ENCODE results near the gene RIT2. TPM values are rescaled to one million over a fixed set of nuclear protein-coding genes. Genes with fewer than 3 reads are reported as not detected.

The RIT2 gene
- total RNA-seq, 1 experiment from 2014 or later = not detected

- CTCF ChIA-PET = no interaction called here
- Histone ChIP-seq H3K4me2 (no peak overlapping the region), H3K9me2 (ENCODE audit: insufficient read depth) (no peaks in the 10 kb centered on the region), H3K9me3 (ENCODE audit: insufficient read depth, low read depth) (no peaks in the 10 kb centered on the region), H3K4me3 (no peak overlapping the region), H2AFZ (no peak overlapping the region), H3K79me2 (ENCODE audit: low read depth) (no peaks in the 10 kb centered on the region), H3K4me1 (replicated peaks; ENCODE audit: insufficient read depth) (no peaks in the 10 kb centered on the region), H3F3A (ENCODE audit: insufficient read depth, low read depth) (no peaks in the 10 kb centered on the region), H3K36me3 (ENCODE audit: low read depth) (no peaks in the 10 kb centered on the region), H3K27me3 (ENCODE audit: insufficient read depth, low read depth) (no peaks in the 10 kb centered on the region), H4K20me1 (ENCODE audit: insufficient read depth) (no peaks in the 10 kb centered on the region), H3K27ac (no peak overlapping the region)
- POLR2A ChIA-PET (ENCODE audit: unreplicated experiment) = no interaction called here
- BruUV-seq (replicated peaks) = no TSS peak
- DNase-seq = no peak
- TF ChIP-seq CTCF (conservative IDR thresholded peaks at IDR 0.05) (no peak), EZH2 (IDR thresholded peaks at IDR 0.05; ENCODE audit: low read depth) (no peak)
- intact Hi-C loops (cut with micrococcal nuclease; ENCODE audit: unreplicated experiment) = no loop called here
These were observed 7.0 kb downstream of the RIT2 start for GRCh38 chr18:43108469-43108868.

GRCh38 chr18:43093646-43094045 is 21.8 kb downstream of the RIT2 start:
- H3K27ac ChIP-seq = no peak overlapping the region
- H3K4me3 ChIP-seq = no peak overlapping the region
- H3K79me2 ChIP-seq (ENCODE audit: low read depth) = no peaks in the 10 kb centered on the region
- H3K27me3 ChIP-seq (ENCODE audit: insufficient read depth, low read depth) = no peaks in the 10 kb centered on the region
- no peaks in the 10 kb centered on the region for H3K4me1 ChIP-seq (replicated peaks; ENCODE audit: insufficient read depth)
- TF ChIP-seq EZH2 (IDR thresholded peaks at IDR 0.05; ENCODE audit: low read depth) = no peak
- BruUV-seq (replicated peaks) = no TSS peak
- POLR2A ChIA-PET (ENCODE audit: unreplicated experiment) = no interaction called here
- H3K9me2 ChIP-seq (ENCODE audit: insufficient read depth) = no peaks in the 10 kb centered on the region
- H3K9me3 ChIP-seq (ENCODE audit: insufficient read depth, low read depth) = no peaks in the 10 kb centered on the region
- no peak for DNase-seq
- intact Hi-C loops (cut with micrococcal nuclease; ENCODE audit: unreplicated experiment) = no loop called here
- H3K4me2 ChIP-seq = no peak overlapping the region
- no peaks in the 10 kb centered on the region for H3F3A ChIP-seq (ENCODE audit: insufficient read depth, low read depth)
- no peak overlapping the region for H2AFZ ChIP-seq
- no peaks in the 10 kb centered on the region for H4K20me1 ChIP-seq (ENCODE audit: insufficient read depth)
- CTCF ChIA-PET = no interaction called here
- H3K36me3 ChIP-seq (ENCODE audit: low read depth) = no peaks in the 10 kb centered on the region

- H4K20me1 ChIP-seq (ENCODE audit: insufficient read depth) = no peaks in the 10 kb centered on the region
- CTCF ChIA-PET = no interaction called here
- no peaks in the 10 kb centered on the region for H3K9me3 ChIP-seq (ENCODE audit: insufficient read depth, low read depth)
- DNase-seq = no peak
- H3K27ac ChIP-seq = no peak overlapping the region
- no peaks in the 10 kb centered on the region for H3K79me2 ChIP-seq (ENCODE audit: low read depth)
- H3K27me3 ChIP-seq (ENCODE audit: insufficient read depth, low read depth) = no peaks in the 10 kb centered on the region
- no peak for TF ChIP-seq EZH2 (IDR thresholded peaks at IDR 0.05; ENCODE audit: low read depth)
- H3K36me3 ChIP-seq (ENCODE audit: low read depth) = no peaks in the 10 kb centered on the region
- H3K4me3 ChIP-seq = no peak overlapping the region
- H2AFZ ChIP-seq = no peak overlapping the region
- BruUV-seq (replicated peaks) = no TSS peak
- H3K4me1 ChIP-seq (replicated peaks; ENCODE audit: insufficient read depth) = no peaks in the 10 kb centered on the region
- H3K4me2 ChIP-seq = no peak overlapping the region
- POLR2A ChIA-PET (ENCODE audit: unreplicated experiment) = no interaction called here
- intact Hi-C loops (cut with micrococcal nuclease; ENCODE audit: unreplicated experiment) = no loop called here
- H3F3A ChIP-seq (ENCODE audit: insufficient read depth, low read depth) = no peaks in the 10 kb centered on the region
- H3K9me2 ChIP-seq (ENCODE audit: insufficient read depth) = no peaks in the 10 kb centered on the region
These were observed 22.9 kb downstream of the RIT2 start for GRCh38 chr18:43092539-43092938.

DNA sequence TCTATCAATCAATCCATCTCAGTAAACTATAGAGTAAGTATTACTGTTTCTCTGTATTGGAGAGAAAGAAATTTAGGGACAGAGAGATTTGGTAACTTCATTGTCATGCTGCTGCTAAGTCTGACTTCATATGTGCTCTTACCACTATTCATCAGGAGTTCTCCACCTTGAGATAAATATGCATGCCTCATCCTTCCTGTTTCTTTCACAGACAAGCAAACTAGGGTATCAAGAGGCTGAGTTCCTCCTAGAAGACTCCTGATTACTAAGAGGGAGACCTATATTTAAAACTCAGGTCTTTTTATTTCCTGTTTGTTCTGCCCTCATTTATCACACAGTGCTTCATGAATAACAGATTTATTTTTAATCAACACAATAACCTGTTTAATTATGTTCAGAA is 34.1 kb downstream of the RIT2 start:
- BruUV-seq (replicated peaks) = no TSS peak
- H3K79me2 ChIP-seq (ENCODE audit: low read depth) = no peaks in the 10 kb centered on the region

More for the DNA sequence above, 34.1 kb downstream of the RIT2 start:
- H3K9me2 ChIP-seq (ENCODE audit: insufficient read depth) = no peaks in the 10 kb centered on the region
- H3K27me3 ChIP-seq (ENCODE audit: insufficient read depth, low read depth) = no peaks in the 10 kb centered on the region
- no peaks in the 10 kb centered on the region for H3K4me1 ChIP-seq (replicated peaks; ENCODE audit: insufficient read depth)
- TF ChIP-seq EZH2 (IDR thresholded peaks at IDR 0.05; ENCODE audit: low read depth) (no peak), CTCF (conservative IDR thresholded peaks at IDR 0.05) (no peak)
- H3K36me3 ChIP-seq (ENCODE audit: low read depth) = no peaks in the 10 kb centered on the region
- no peak overlapping the region for H3K4me2 ChIP-seq
- no peak for DNase-seq
- no peak overlapping the region for H2AFZ ChIP-seq
- H3K4me3 ChIP-seq = no peak overlapping the region
- ChIA-PET CTCF (no interaction called here), POLR2A (ENCODE audit: unreplicated experiment) (no interaction called here)
- no peak overlapping the region for H3K27ac ChIP-seq
- intact Hi-C loops (cut with micrococcal nuclease; ENCODE audit: unreplicated experiment) = no loop called here
- H4K20me1 ChIP-seq (ENCODE audit: insufficient read depth) = no peaks in the 10 kb centered on the region
- H3K9me3 ChIP-seq (ENCODE audit: insufficient read depth, low read depth) = no peaks in the 10 kb centered on the region
- no peaks in the 10 kb centered on the region for H3F3A ChIP-seq (ENCODE audit: insufficient read depth, low read depth)
